T-helper 9 cell (primary cell): Measurements from ENCODE around the gene B9D2.
"Not testable (repeated sequence)": the region's sequence is repeated elsewhere in the genome, so short reads cannot be mapped to it uniquely, and the experiment has no call there.

Experiments used
- DNase-seq: peaks from one replicate; pipeline ENCODE4 v3.0.0-alpha.2; 2020
- total RNA-seq, 2 donors: gene quantifications; one replicate each; lab custom pipeline; 2026; lab: John Stamatoyannopoulos, UW

Gene B9D2
- total RNA-seq: 12.8 to 25.8 reads per million in 2 donors

- DNase-seq: peak; percentile 94
Observed at GRCh38 chr19:41363753-41364523, at the start of gene B9D2. B9D2 (minus strand) TSS chr19:41364149; CDS start chr19:41363519, 630 bp downstream.

DNA sequence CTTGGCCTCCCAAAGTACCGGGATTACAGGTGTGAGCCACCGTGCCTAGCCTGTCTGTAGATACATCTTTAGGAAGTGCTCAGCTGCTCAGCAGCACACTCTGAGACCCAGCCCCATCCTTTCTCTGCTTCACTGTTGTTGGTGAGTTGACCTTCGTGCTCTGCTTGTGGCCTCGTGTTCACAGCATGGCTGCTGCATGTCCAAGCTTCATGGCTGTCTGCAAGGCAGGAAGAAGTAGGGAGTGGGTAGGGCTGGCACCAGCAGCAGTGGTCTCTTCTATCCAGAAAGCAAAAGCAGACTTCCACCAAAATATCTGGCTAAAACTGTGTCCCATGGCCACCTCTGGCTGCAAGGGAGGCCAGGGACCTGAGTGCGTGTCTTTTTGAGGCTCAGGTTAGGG lies 49.0 kb upstream of the B9D2 start:
- no peak for DNase-seq

DNA sequence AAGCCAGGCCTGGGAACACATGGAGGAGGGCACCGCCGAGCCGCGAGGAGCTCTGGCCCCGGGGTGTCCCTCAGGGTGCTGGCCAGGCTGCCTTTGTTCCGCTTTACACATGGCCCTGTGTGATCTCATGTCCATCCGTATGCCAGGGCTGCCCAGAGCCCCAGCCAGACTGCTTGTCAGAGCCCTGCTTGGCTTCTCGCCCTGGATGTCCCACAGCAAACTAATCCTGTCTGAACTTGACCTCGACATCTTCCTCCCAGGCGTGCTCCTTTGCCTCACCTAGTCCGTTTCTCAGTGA lies 48.0 kb upstream of the B9D2 start:
- DNase-seq: no peak

DNA sequence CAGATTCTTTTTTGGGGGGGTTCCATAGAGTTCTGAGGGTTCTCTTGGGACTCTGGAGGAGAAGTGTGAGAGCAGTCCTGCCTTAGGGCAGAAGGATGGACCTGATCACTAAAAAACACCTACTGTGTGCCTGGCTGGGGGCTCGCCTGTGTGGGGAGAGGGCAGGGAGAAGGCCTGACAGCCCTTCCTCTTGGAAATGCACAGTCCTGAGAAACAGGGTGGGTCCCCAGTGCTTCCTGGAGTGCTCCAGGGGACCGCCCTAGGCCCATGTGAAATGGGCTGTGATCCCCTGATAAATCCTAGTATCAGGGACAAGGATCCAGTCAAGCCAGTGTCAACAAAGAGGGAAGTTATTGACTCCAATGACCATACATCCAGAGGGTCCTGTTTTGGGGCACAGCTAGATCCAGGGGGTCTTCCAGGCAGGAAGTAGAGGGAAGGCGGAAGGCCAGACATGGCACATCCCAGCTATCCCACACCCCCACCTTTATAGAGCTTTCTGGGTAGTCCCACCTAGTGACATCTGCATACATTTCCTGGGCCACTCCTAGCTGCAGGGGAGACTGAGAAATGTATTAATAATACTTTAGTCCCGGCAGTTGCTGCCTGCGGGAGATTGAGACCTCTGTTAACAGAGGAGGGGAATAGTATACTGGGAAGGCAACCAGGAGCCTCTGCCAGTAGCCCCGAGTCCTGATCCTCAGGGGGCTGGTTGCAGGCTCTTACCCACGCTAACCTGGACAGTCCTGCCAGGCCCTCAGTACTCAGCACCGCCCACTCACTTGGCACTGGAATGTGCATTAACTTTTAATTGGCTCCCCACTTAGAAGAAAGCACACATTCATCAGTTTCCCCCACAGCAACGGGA lies 47.4 kb upstream of the B9D2 start:
- no peak for DNase-seq

DNA sequence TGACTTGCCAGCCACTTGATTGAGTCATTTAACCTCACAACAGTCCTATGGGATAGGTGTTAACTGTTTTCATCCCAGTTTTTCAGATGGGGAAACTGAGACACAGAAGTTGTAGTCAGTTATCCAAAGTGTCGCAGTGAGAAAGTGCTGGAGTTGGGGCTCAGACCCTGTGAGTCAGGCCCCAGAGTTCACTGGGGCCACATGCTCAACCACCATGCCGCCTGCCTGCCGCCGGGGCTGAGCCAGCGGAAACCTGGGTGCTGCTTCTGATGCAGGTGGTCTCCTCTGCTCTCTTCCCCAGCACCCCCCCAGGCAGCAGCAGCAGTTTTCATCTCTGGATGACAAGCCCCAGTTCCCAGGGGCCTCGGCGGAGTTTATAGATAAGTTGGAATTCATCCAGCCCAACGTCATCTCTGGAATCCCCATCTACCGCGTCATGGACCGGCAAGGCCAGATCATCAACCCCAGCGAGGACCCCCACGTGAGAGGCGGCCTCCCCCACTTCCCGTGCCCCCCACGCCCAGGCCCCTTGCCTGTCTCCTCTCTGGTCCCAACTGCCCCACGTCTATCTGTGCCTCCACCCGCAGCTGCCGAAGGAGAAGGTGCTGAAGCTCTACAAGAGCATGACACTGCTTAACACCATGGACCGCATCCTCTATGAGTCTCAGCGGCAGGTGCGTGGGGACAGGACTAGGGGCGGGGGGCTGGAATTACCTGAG lies 46.5 kb upstream of the B9D2 start:
- no peak for DNase-seq

DNA sequence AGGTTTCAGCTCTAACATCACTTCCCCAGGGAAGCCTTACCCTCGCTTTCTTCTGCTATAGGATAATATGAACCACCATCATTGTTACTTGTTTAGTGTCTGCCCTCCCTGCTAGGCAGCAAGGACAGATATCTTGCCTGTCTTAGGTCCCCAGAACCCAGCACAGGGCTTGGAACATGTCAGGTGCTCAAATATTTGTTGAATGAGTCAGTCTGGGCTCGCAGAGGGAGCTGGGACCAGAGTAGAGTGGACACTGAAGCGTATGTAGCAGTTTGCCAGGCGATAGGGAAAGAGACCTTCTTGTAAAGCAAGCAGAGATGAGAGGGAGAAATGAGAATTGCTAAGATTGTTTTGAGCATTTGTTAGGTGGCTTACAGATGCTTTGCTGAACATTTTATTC lies 45.3 kb upstream of the B9D2 start:
- no peak for DNase-seq

GRCh38 chr19:41408846-41409245 lies 44.9 kb upstream of the B9D2 start:
- DNase-seq: not testable (repeated sequence)

DNA sequence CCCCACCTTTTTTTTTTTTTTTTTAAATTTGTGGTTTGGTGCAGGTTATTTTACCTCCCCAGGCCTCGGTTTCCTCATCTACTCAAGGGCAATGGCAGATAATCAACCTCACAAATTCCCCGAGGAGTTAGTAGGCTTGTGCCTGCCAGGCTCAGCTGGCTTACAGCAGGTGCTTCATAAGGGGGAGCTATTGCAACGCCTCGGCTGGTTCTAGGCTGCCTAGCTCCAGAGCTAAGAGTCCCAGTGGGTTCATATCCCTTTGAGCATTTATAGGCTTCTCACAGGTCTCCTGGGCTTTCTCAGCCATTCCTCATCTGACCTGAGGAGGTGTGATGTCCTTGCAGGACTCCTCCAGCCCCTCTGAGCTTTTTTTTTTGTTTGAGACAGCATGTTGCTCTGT lies 44.3 kb upstream of the B9D2 start:
- DNase-seq: no peak

GRCh38 chr19:41407271-41407670 lies 43.3 kb upstream of the B9D2 start:
- no peak for DNase-seq

DNA sequence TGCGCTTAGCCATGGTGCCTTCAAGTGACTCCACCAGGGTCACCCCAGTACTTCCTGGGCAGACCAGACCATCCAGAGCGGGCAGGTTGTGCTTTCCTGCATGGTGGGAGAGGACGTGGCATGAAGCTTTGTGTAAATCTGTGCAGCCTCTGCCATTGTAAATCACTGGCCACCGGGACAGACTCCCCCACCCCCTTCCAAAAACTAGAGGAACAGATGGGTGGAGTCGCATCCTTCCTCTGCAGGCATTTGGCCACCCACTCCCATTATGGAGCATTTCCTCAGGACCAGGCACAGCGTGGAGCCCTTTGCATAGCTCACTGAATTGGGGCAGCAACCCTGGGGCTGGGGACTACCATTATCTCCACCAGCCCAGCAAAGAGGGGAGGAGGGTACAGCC lies 41.8 kb upstream of the B9D2 start:
- no peak for DNase-seq

DNA sequence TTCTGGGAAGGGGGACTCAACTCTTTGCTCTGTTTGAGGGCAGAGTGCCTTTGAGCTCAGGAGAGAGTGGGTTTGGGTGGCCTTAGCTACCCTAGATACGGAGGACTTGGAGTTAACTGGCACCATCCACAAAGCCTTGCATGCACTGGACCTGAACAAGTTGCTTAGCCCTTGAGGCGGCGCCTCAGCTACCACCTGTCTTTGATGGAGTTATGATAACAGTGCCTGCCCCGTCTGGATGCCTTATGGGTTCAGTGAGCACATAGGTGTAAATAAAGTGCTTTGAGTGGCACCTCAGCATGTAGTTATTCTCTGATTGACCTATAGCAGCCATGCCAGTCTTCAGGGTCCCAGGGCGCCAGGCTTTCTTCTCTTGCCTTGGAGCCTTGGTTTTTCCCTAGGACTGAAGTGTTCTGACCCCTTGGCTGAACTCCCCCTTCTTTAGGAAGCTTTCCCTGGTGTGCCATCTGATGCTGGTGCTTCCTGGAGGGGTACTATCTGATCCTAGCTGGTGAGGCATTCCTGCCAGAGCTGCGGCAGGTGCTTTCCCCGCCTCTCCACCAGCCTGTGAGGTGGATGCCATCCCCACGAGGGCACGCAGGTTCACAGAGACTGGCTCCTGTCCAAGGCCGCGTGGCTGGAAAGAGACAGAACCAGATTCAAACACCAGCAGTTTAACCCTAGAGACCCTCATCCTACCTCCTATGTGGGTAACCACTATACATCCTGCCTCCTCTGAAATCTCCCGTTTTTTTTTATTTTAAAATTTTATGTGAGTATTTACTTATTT lies 39.4 kb upstream of the B9D2 start:
- no peak for DNase-seq

- DNase-seq: no peak
Observed at GRCh38 chr19:41402010-41402409, 38.1 kb upstream of the B9D2 start.

GRCh38 chr19:41401483-41401882 lies 37.5 kb upstream of the B9D2 start:
- DNase-seq: no peak

DNA sequence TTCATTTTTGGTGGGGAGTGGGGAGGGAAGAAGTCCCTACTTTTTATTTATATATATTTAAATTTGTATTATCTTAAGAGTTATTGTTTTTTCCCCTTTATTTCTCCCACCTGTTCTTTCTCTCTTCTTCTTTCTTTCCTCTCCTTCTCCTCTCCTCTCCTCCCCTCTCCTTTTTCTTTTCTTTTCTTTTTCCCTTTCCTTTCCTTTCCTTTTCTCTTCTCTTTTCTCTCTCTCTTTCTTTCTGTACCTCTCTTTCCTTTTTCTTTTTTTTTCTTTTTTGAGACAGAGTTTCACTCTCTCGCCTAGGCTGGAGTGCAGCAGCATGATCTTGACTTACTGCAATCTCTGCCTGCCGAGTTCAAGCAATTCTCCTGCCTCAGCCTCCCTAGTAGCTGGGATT lies 35.6 kb upstream of the B9D2 start:
- DNase-seq: no peak

DNA sequence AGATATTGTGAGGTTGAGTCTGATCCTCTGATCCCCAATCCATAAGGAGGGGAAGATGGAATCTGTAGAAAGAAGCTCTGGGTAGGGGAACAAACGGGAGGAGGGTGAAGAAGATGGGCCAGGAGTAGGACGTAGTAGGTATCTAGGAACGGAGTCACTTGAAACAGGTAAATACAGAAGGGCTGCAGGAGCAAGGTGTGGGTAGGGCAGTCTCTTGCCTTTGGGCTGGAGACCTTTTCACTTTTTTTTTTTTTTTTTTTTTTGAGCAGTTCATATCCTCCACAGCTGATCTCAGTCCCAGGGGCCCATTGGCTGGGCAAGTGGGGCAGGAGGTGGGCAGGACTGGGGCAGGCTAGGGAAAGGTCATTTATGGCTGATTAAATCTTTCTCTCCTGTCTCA lies 35.1 kb upstream of the B9D2 start:
- DNase-seq: no peak

DNA sequence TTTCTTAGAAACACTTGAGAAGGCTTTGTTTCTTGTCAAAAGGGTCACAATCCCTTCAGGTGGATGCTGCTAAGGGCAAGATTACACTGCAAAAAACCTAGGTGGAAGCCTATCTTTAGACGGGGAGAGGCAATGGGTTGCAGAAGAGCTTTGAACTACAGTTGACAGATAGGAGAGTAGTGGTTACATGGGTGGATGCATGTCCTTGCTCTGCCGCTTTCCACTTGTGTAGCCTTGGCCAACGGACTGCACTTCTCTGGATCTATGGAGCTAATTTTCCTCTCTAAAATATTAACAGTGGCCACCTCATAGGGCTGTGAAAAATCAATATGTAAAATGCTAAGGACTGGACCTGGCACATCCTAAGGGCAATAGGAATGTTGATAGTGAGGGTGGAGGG lies 34.6 kb upstream of the B9D2 start:
- no peak for DNase-seq

DNA sequence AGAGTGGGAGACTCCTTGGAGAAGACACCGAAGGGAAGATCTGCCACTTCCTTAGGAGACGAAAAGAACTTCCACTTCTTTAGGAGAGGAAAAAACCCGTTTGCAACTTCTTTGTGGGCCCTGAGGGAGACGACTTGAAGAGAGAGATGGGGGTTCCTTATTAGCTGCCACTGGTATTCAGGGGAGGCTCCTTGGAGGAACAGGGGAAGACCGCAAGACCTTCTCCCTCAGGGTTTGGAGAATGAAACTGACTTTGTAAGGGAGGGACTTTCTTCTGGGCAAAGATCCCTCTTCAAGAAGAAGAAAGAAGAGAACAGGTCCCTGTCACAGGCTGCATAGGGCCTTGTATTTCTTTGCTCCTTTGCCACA lies 34.1 kb upstream of the B9D2 start:
- DNase-seq: no peak

DNA sequence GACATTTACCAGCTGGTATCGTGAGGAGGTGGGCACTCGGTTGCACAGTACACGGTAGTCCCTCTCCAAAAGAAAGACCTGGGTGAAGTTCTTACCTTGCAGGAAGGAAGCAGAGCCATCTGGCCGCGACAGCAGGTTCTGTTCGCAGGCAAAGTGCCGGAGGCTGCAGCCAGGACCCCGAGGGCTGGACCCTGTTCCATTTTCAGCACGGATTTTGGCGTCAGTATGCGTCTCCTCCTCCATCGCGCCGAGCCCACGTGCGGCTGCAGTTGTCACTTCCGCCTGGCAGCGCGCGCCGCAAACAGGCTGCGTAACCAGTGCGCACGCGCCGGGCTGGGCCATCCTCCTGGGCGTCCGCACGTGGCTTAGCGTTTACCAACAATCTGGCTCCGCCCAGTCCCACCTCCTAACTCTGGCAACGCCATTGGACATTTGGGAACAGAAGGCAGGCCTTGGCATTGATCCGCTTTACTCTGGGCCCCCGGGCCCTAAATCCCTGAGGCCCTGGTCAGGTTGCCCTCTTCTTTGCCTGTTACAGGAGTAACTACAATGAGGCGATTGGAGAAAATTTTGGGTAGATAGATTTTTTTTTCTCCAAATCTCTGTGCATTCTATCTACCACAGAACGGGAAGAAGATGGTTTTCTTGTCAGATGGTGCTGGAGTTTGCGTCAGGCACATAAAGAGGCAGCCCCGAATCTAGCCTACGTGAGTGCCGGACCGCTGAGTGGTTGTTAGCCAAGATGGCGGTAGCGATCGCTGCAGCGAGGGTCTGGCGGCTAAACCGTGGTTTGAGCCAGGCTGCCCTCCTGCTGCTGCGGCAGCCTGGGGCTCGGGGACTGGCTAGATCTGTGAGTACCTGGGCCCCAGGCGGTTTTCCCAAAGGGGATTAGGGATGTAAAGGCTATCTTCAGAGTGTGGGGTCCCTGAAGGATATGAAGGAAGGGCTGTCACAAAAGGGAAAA lies 33.4 kb upstream of the B9D2 start, which contains the start of the genes BCKDHA and EXOSC5:
BCKDHA (plus strand) TSS at position 733 of the 964 bp plus-strand sequence; CDS start at position 743, 10 bp downstream.
EXOSC5 (minus strand) TSS at position 274 of the 964 bp plus-strand sequence; CDS start at position 243, 31 bp downstream.
- peak; percentile 96 for DNase-seq

DNA sequence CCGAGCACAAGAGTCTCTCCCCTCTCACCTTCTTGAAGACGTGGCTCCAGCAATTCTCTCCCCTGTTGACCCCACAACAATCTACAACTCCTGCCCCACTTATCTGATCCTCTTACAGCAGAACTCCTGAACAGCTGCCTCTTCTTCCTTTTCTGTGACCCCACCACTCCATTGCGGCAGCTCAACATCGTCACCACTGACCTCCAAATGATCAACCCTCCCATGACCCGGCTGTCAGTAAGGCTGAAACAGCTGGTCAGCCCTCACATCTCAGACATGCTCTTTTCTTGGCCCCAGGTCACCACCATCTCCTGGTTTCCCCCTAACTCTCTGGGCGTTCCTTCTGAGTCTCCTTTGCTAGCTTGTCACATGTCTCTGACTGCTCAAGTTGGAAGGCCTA lies 31.4 kb upstream of the B9D2 start:
- no peak for DNase-seq

- DNase-seq: no peak
Observed at GRCh38 chr19:41392775-41393174, 28.8 kb upstream of the B9D2 start.

GRCh38 chr19:41391618-41392017 lies 27.7 kb upstream of the B9D2 start:
- no peak for DNase-seq
